ENCODE data around the gene NINL.
"Not testable (repeated sequence)": the region's sequence is repeated elsewhere in the genome, so short reads cannot be mapped to it uniquely, and the experiment has no call there.

NINL gene

DNA sequence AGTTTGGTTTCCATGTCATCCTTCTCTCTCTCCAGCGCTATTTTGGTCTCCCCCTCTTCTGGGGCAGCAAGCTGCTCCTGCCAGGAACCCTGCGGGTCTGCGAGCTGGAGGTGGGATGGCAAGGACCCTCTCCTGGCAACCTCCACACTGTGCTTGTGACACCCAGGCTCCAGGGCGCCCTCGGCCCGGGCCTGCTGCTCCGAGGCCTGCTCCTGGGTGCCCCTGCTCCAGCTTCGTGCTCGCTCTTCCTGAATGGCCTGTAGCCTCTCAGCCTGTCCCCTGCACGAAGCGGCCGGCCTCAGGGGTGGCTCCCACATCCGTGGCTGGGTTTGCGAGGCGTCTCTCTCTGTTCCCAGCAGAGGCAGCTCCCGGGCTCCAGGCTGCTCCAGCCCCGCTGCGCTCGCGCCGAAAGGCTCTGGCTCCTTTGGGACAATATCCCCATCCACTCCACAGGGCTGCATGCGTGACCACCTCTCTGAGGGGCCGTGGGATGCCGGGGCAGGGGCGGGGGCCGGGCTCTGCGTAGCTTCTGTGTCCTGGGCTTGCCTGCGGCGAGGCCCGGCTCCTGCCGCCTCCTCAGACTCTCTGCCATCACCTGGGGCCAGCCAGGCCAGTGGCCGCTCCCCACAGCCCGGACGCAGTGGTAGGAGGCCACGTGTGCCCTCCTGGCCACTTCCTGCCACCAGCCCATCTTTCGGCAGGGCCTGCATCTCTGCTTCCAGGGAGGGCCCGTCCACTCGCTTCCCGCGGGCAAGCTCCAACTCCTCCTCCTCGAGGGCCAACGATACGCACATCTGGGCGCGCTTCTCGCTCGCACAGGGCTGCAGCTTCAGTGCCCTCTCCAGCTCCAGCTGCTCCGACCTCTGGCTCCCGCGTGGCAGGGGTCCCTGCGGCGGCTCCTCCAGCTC, 109.0 kb downstream of the NINL start:
- Histone ChIP-seq H3K36me3 (ENCODE audit: insufficient read depth, low read length) (peaks cover 76% of the 10 kb centered on the region), H3K4me1 (ENCODE audit: insufficient read depth, low read length) (no peaks in the 10 kb centered on the region), H3K4me3 (ENCODE audit: low read length) (no peak overlapping the region), H3K27me3 (ENCODE audit: insufficient read depth, low read length) (no peaks in the 10 kb centered on the region), H3K9me3 (ENCODE audit: low read length) (no peaks in the 10 kb centered on the region), H2AFZ (ENCODE audit: low read depth, low read length) (no peak overlapping the region)

DNA sequence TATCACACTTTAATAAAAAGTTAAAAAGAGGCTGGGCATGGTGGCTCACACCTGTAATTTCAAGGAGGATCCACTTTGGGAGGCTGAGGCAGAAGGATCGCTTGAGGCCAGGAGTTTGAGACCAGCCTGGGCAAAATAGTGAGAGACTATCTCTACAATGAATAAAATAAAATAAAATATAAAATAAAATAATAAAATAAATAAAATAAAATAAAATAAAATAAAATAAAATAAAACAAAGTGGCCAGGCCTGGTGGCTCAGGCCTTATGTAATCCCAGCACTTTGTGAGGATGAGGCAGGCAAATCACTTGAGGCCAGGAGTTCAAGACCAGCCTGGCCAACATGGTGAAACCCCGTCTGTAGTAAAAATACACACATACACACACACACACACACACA, 112.0 kb downstream of the NINL start:
- not testable (repeated sequence) for H2AFZ ChIP-seq (ENCODE audit: low read depth, low read length); H3K9me3 ChIP-seq (ENCODE audit: low read length); H3K4me3 ChIP-seq (ENCODE audit: low read length); H3K4me1 ChIP-seq (ENCODE audit: insufficient read depth, low read length); H3K27me3 ChIP-seq (ENCODE audit: insufficient read depth, low read length)
- peaks cover 69% of the 10 kb centered on the region for H3K36me3 ChIP-seq (ENCODE audit: insufficient read depth, low read length)

DNA sequence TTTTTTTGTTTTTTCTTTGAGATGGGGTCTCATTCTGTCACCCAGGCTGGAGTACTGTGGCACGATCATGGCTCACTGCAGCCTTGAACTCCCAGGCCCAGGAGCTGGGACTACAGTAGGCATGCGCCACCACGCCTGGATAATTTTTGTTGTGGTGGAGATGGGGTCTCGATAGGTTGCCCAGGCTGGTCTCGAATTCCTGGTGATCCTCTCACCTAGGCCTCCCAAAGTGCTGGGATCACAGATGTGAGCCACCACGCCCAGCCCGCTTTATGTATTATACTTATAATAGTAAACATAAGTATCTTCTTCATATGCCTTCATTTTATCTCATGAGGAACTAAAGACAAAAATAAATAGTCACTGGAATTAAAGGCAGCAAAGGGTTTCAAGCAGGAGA, 114.3 kb downstream of the NINL start:
- no peaks in the 10 kb centered on the region for H3K4me1 ChIP-seq (ENCODE audit: insufficient read depth, low read length)

DNA sequence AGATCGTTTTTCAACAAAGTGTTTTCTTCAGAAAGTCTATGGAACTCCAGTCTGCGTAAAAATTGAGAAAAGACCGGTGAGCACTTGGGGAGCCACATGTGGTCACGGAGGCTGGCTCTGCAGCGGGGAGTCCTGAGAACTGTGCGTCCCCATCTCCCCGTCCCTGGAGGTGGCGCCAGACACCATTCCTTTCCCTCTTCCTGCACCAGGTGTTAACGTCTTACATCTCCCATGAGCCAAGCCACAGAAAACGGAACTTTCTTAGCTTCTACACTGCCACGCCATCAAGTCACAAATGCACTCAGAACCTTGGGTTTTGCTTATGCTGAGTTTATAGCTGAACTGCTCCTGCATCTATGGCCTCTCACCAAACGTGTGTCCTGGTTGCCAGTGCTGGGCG, 115.3 kb downstream of the NINL start:
- no peaks in the 10 kb centered on the region for H3K4me1 ChIP-seq (ENCODE audit: insufficient read depth, low read length)
- H2AFZ ChIP-seq (ENCODE audit: low read depth, low read length), result no peak overlapping the region
- H3K9me3 ChIP-seq (ENCODE audit: low read length), result no peaks in the 10 kb centered on the region
- H3K4me3 ChIP-seq (ENCODE audit: low read length), result no peak overlapping the region
- peaks cover 66% of the 10 kb centered on the region for H3K36me3 ChIP-seq (ENCODE audit: insufficient read depth, low read length)
- H3K27me3 ChIP-seq (ENCODE audit: insufficient read depth, low read length), result no peaks in the 10 kb centered on the region

More for the DNA sequence above, 114.3 kb downstream of the NINL start:
- Histone ChIP-seq H3K27me3 (ENCODE audit: insufficient read depth, low read length) (no peaks in the 10 kb centered on the region), H2AFZ (ENCODE audit: low read depth, low read length) (no peak overlapping the region), H3K36me3 (ENCODE audit: insufficient read depth, low read length) (peaks cover 68% of the 10 kb centered on the region), H3K9me3 (ENCODE audit: low read length) (no peaks in the 10 kb centered on the region), H3K4me3 (ENCODE audit: low read length) (no peak overlapping the region)

DNA sequence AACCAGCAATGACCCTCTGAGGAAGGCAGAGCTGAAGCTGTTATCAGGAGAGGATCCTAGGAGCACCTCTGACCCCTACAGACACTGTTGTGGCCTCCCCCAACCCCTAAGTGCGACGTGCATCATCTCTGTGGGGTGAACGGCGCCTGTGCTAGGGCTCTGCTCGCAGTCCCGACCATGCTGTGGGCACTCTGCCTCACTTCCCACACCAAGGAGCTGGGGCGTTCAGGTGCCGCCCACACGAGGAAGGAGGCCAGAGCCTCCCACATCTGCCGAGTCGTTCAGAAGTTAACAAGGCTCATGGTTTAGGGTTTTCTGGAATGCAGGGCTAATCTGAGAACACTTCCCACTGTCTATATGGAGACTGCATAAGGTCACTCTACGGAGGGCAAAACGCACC, 115.8 kb downstream of the NINL start:
- no peaks in the 10 kb centered on the region for H3K4me1 ChIP-seq (ENCODE audit: insufficient read depth, low read length)
- peaks cover 69% of the 10 kb centered on the region for H3K36me3 ChIP-seq (ENCODE audit: insufficient read depth, low read length)
- H2AFZ ChIP-seq (ENCODE audit: low read depth, low read length), result no peak overlapping the region

DNA sequence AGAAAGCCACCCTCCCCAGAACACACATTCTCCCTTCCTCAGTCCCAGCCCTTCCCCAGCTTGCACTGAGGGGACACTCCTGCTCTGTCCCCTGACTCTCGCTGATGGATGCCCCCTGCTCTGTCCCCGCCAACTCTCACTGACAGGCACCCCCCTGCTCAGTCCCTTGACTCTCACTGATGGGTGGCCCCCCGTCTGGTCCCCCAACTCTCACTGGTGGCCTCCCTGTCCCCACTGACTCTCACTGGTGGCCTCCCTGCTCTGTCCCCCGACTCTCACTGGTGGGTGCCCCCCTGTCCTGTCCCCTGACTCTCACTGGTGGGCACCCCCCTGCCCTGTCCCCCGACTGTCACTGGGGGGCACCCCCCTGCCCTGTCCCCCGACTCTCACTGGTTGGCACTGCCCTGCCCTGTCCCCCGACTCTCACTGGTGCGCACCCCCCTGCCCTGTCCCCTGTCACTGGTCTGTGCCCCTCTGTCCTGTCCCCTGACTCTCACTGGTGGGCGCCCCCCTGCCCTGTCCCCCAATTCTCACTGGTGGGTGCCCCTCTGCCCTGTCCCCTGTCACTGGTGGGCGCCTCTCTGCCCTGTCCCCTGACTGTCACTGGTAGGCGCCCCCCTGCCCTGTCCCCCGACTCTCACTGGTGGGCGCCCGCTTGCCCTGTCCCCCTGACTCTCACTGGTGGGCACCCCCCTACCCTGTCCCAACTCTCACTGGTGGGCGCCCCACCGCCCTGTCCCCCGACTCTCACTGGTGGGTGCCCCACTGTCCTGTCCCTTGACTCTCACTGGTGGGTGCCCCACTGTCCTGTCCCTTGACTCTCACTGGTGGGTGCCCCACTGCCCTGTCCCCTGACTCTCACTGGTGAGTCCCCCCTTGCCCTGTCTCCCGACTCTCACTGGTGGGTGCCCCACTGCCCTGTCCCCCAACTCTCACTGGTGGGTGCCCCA, 116.9 kb downstream of the NINL start:
- Histone ChIP-seq H3K36me3 (ENCODE audit: insufficient read depth, low read length) (peaks cover 68% of the 10 kb centered on the region), H3K9me3 (ENCODE audit: low read length) (no peaks in the 10 kb centered on the region), H3K4me1 (ENCODE audit: insufficient read depth, low read length) (no peaks in the 10 kb centered on the region), H3K4me3 (ENCODE audit: low read length) (no peak overlapping the region), H2AFZ (ENCODE audit: low read depth, low read length) (no peak overlapping the region), H3K27me3 (ENCODE audit: insufficient read depth, low read length) (no peaks in the 10 kb centered on the region)

More for the DNA sequence above, 115.8 kb downstream of the NINL start:
- Histone ChIP-seq H3K9me3 (ENCODE audit: low read length) (no peaks in the 10 kb centered on the region), H3K27me3 (ENCODE audit: insufficient read depth, low read length) (no peaks in the 10 kb centered on the region), H3K4me3 (ENCODE audit: low read length) (no peak overlapping the region)

DNA sequence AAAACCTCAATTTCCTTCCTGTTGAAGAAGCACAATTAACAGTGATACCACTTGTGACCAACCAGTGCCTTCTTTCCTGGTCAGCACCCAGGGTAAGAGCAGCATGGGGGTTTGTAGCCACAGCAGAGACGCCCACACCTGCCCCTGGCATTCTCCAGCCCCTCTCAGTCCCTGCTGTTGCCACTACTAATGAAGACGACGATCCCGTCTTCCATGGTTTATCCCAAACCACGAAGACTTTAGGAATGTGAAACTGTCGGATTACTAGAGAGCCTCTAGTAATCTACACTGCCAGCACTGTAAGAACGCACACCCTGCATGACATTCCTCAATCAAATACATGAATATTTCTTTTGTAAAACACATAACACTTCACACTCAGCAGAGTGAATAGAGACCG, 117.9 kb downstream of the NINL start:
- H3K4me3 ChIP-seq (ENCODE audit: low read length), result no peak overlapping the region
- H2AFZ ChIP-seq (ENCODE audit: low read depth, low read length), result no peak overlapping the region
- H3K36me3 ChIP-seq (ENCODE audit: insufficient read depth, low read length), result peaks cover 71% of the 10 kb centered on the region
- H3K4me1 ChIP-seq (ENCODE audit: insufficient read depth, low read length), result no peaks in the 10 kb centered on the region
- H3K9me3 ChIP-seq (ENCODE audit: low read length), result no peaks in the 10 kb centered on the region
- H3K27me3 ChIP-seq (ENCODE audit: insufficient read depth, low read length), result no peaks in the 10 kb centered on the region

DNA sequence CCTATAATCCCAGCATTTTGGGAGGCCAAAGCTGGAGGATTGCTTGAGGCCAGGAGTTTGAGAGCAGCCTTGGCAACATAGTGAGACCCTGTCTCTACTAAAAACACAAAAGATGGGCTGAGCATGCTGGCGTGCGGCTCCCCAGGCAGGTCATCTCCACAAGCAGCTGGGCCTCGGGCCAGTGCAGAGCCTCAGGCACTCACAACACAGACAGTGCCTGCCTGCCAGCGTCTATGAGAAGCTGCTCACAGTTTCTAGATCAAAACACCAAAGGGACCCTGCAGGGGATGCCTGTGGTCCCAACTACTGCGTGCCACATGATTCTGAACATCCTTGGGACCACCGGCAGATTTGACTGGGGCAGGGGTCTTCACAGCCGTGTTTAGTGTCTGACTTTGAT, 118.5 kb downstream of the NINL start:
- no peaks in the 10 kb centered on the region for H3K27me3 ChIP-seq (ENCODE audit: insufficient read depth, low read length)
- no peaks in the 10 kb centered on the region for H3K4me1 ChIP-seq (ENCODE audit: insufficient read depth, low read length)
- peaks cover 75% of the 10 kb centered on the region for H3K36me3 ChIP-seq (ENCODE audit: insufficient read depth, low read length)
- H3K9me3 ChIP-seq (ENCODE audit: low read length), result no peaks in the 10 kb centered on the region
- H3K4me3 ChIP-seq (ENCODE audit: low read length), result no peak overlapping the region
- no peak overlapping the region for H2AFZ ChIP-seq (ENCODE audit: low read depth, low read length)

DNA sequence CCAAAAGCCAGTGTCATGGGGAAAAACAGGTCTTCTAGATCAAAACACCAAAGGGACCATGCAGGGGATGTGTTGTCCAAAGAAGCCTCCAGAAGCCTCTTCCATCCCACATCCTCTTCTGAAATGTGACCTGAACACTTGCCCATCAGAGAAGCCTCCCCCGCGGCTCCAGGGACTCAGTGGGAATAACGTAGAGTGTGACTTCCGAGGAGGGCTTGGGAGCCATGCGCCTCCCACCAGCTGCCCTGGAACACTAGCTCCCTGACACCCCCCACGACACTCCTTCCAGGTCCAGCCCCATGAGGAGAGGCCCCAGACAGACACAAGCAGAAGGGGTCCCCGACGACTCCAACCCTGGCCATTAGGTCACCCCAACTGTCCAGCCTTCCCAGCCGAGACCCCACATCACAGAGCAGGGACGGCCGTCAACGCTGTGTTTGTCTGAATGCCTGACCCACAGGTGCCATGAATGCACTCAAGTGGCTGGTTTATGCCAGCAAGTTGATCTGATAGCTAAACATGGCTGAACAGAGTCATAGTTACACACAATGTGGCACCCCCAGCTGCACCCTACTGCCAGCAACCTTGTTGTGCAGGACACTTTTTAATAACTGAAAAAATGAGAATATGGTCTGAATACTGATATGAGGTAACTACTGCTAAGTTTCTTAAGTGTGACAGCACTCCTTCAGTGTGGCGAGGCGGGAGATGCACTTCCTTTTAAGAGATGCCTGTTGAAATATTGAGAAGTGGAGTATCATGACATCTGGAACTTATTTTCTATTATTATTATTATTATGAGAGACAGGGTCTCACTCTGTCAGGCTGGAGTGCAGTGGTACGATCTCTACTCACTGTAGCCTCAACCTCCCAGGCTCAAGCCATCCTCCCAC, 119.8 kb downstream of the NINL start:
- Histone ChIP-seq H3K27me3 (ENCODE audit: insufficient read depth, low read length) (no peaks in the 10 kb centered on the region), H3K4me1 (ENCODE audit: insufficient read depth, low read length) (no peaks in the 10 kb centered on the region), H2AFZ (ENCODE audit: low read depth, low read length) (no peak overlapping the region), H3K4me3 (ENCODE audit: low read length) (no peak overlapping the region), H3K36me3 (ENCODE audit: insufficient read depth, low read length) (peaks cover 79% of the 10 kb centered on the region), H3K9me3 (ENCODE audit: low read length) (no peaks in the 10 kb centered on the region)

DNA sequence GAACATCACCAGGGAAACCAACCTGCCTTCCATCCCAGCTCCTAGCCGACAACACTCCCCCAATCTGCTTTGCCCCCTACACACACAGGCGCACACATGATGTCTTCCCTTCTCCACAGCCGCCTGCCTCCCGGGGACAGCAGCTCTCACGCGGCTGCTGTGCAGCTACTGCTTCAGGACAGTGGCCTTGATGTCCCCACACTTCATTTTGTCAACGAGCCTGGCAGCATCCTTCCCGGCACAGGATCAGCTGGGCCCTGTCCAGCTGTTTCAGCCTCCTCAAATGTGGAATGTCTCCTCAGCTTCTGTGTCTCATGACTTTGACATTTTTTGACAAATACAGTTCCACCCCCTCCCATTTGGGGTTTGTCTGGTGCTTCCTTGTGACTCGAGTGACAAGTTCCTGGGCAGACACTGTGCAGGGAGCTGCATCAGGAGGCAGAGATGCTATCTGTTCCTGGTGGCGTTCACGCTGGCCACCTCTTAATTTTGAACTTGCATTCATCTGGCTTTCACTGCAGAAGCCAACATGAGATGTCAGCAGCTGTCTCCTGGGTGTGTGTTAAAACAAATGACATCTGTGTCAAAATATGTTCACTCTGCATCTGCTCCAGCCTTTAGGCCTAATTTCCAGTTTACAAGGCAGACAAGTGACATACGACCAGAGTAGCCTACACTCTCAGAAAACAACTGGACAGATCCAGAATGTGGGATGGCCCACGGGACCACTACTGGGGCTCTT, 120.7 kb downstream of the NINL start:
- Histone ChIP-seq H3K9me3 (ENCODE audit: low read length) (no peaks in the 10 kb centered on the region), H3K4me1 (ENCODE audit: insufficient read depth, low read length) (no peaks in the 10 kb centered on the region), H2AFZ (ENCODE audit: low read depth, low read length) (no peak overlapping the region), H3K4me3 (ENCODE audit: low read length) (no peak overlapping the region), H3K36me3 (ENCODE audit: insufficient read depth, low read length) (peaks cover 80% of the 10 kb centered on the region), H3K27me3 (ENCODE audit: insufficient read depth, low read length) (no peaks in the 10 kb centered on the region)

DNA sequence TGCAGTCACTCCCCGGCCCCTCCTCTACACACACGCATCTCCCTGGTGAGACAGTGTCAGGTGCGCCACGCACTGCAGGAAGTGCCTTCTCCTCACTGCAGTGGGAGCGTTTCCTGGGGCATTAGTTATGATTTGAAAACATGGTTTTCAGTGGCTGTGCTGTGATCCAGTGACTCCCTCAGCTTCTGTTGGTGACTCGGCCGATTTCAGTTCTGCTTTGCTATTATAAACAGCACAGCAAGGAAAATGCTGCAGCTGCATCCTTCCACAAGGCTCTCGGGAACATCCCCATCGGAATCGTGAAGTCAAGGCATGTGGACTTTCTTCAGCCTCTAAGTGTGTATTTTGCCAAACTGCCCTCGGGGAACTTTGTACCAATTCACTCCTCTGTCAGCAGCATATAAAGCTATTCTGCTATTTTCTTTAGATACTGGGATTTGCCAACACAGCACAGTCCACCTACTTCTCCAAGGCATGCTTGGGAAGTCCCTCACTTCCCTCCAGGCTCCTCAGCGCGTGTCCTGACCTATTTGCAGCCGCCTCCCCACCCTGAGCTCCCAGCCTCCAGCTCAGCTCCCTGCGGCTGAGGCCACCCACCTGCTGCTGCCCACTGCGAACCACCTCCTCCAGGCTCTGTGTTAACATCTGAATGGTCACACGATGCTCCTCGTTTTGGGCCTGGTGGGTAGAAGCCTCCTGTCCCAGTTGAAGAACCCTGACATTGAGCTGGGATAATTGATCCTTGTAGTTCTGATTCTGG, 123.4 kb downstream of the NINL start:
- Histone ChIP-seq H3K36me3 (ENCODE audit: insufficient read depth, low read length) (peaks cover 83% of the 10 kb centered on the region), H3K4me3 (ENCODE audit: low read length) (no peak overlapping the region), H2AFZ (ENCODE audit: low read depth, low read length) (no peak overlapping the region), H3K4me1 (ENCODE audit: insufficient read depth, low read length) (no peaks in the 10 kb centered on the region), H3K9me3 (ENCODE audit: low read length) (no peaks in the 10 kb centered on the region), H3K27me3 (ENCODE audit: insufficient read depth, low read length) (no peaks in the 10 kb centered on the region)

Data from neuron (in vitro differentiated cells).